HuH-7.5 (cell line): Measurements from ENCODE around the gene PIGZ.

Experiments used
- DNase-seq: peaks from one replicate; pipeline ENCODE4 v3.0.0; 2011; ENCODE audit warnings: low spot score

PIGZ gene

GRCh38 chr3:196903740-196904139 is 64.9 kb downstream of the PIGZ start:
- DNase-seq: no peak

GRCh38 chr3:196902296-196902695 is 66.3 kb downstream of the PIGZ start:
- no peak for DNase-seq

DNA sequence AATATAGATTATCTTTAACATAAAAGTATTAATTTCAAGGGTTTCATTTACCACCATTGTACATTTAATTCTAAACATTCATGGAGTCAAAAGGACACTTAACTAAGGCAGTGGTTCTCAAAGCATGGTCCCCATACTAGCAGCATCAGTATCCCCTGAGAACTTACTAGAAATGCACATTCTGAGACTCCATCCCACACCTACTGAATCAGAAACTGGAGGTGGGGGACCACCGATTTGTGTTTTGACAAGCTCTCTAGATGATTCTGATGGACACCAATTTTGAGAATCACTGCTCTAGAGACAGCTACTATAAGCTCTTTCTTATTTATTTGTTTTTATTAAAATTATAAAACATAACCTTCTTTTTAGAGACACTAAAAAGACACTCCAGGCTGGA is 66.9 kb downstream of the PIGZ start:
- no peak for DNase-seq
